IMR-90 (cell line): ENCODE measurements around the gene ZNF284. TPM values are rescaled to one million over a fixed set of nuclear protein-coding genes. Genes with fewer than 3 reads are reported as not detected.

Experiments
- ATAC-seq: fragments of 200-7000 bp; cut with Tn5 transposase; 2 replicates; pipeline ENCODE4 v1.9.1; 2020; ENCODE audit warnings: low read depth, mild to moderate bottlenecking, moderate library complexity
- BruUV-seq: library from RNA; stranded (reverse); fragments of 400-500 nt; replicated peaks from 2 replicates; lab custom pipeline; 2021; lab: Mats Ljungman, UMichigan
- CTCF ChIA-PET: fragments of 300-600 bp; formaldehyde crosslinking; extraction: SDS; loops from one replicate; lab custom pipeline; 2021; ENCODE audit warnings: antibody characterized with exemption; lab: Yijun Ruan, JAX
- POLR2A ChIA-PET: fragments of 300-600 bp; sonication (Branson Sonifier 250); formaldehyde crosslinking; loops from one replicate; lab custom pipeline; 2022; ENCODE audit warnings: antibody characterized with exemption; ENCODE audit not compliant: unreplicated experiment; lab: Charles Lee
- DNase-seq: peaks from one replicate; pipeline ENCODE4 v3.0.0; 2013
- H2AFZ ChIP-seq: replicated peaks from 2 replicates; pipeline ENCODE3; 2013; ENCODE audit warnings: low read length, mild to moderate bottlenecking; ENCODE audit not compliant: poor library complexity
- H2AK5ac ChIP-seq: 2 replicates; pipeline ENCODE4 v1.6.1; 2013; ENCODE audit warnings: low read depth, low read length, inconsistent platforms
- H2AK9ac ChIP-seq: replicated peaks from 2 replicates; pipeline ENCODE3; 2013; ENCODE audit warnings: mild to moderate bottlenecking, low read depth, low read length, moderate library complexity; ENCODE audit not compliant: poor library complexity
- H2BK120ac ChIP-seq: 2 replicates; pipeline ENCODE4 v1.6.1; 2013; ENCODE audit warnings: low read depth, low read length, inconsistent platforms
- H2BK15ac ChIP-seq: 3 replicates; pipeline ENCODE4 v1.6.1; 2013; ENCODE audit warnings: low read depth, low read length, inconsistent platforms
- H2BK20ac ChIP-seq: 2 replicates; pipeline ENCODE4 v1.6.1; 2013; ENCODE audit warnings: low read depth, mild to moderate bottlenecking, inconsistent platforms, low read length, moderate library complexity
- H2BK5ac ChIP-seq: 2 replicates; pipeline ENCODE4 v1.6.1; 2013; ENCODE audit warnings: mild to moderate bottlenecking, low read depth, low read length, inconsistent platforms; ENCODE audit not compliant: poor library complexity, severe bottlenecking
- H3K14ac ChIP-seq: replicated peaks from 2 replicates; pipeline ENCODE4 v1.6.1; 2013; ENCODE audit warnings: low read depth, low read length, inconsistent platforms
- H3K18ac ChIP-seq: 2 replicates; pipeline ENCODE4 v1.6.1; 2013; ENCODE audit warnings: low read depth, low read length, control low read depth
- H3K23ac ChIP-seq: 2 replicates; pipeline ENCODE4 v1.6.1; 2013; ENCODE audit warnings: low read depth, low read length, inconsistent platforms
- H3K27ac ChIP-seq: 2 replicates; pipeline ENCODE4 v1.5.1; 2013; ENCODE audit warnings: mild to moderate bottlenecking, control low read depth, low read length; ENCODE audit not compliant: insufficient read depth
- H3K27me3 ChIP-seq: 2 replicates; pipeline ENCODE4 v1.6.1; 2013; ENCODE audit warnings: low read length; ENCODE audit not compliant: control insufficient read depth, insufficient read depth
- H3K36me3 ChIP-seq: 2 replicates; pipeline ENCODE4 v1.6.1; 2013; ENCODE audit warnings: low read length, mixed read lengths; ENCODE audit not compliant: control insufficient read depth, insufficient read depth
- H3K4ac ChIP-seq: 2 replicates; pipeline ENCODE4 v1.6.1; 2013; ENCODE audit warnings: low read depth, low read length, inconsistent platforms
- H3K4me1 ChIP-seq: 2 replicates; pipeline ENCODE4 v1.6.1; 2013; ENCODE audit warnings: low read length, mixed read lengths; ENCODE audit not compliant: control insufficient read depth, insufficient read depth
- H3K4me2 ChIP-seq: 2 replicates; pipeline ENCODE4 v1.6.1; 2013; ENCODE audit warnings: low read depth, mild to moderate bottlenecking, control low read depth, low read length, moderate library complexity
- H3K4me3 ChIP-seq: 2 replicates; pipeline ENCODE4 v1.5.1; 2013; ENCODE audit warnings: low read depth, mild to moderate bottlenecking, control low read depth, low read length, moderate library complexity; ENCODE audit not compliant: insufficient read depth
- H3K56ac ChIP-seq: 2 replicates; pipeline ENCODE4 v1.6.1; 2013; ENCODE audit warnings: low read length, inconsistent platforms; ENCODE audit not compliant: insufficient read depth; ENCODE audit errors: extremely low read depth
- H3K79me1 ChIP-seq, 2 experiments: 2 replicates each; pipeline ENCODE4 v1.6.1; 2013; ENCODE audit warnings: low read length in 2 of 2, inconsistent platforms in 1 of 2, low read depth in 1 of 2
- H3K9ac ChIP-seq: 2 replicates; pipeline ENCODE4 v1.6.1; 2013; ENCODE audit warnings: low read depth, low read length, control low read depth
- H3K9me1 ChIP-seq: 2 replicates; pipeline ENCODE4 v1.6.1; 2013; ENCODE audit warnings: low read length, inconsistent platforms; ENCODE audit not compliant: insufficient read depth
- H3K9me3 ChIP-seq: 2 replicates; pipeline ENCODE4 v1.6.1; 2013; ENCODE audit warnings: low read length; ENCODE audit not compliant: control insufficient read depth, insufficient read depth
- H4K20me1 ChIP-seq: 2 replicates; pipeline ENCODE4 v1.6.1; 2013; ENCODE audit warnings: low read length, inconsistent platforms; ENCODE audit not compliant: insufficient read depth
- H4K5ac ChIP-seq: 2 replicates; pipeline ENCODE4 v1.6.1; 2013; ENCODE audit warnings: mild to moderate bottlenecking, low read depth, low read length, control low read depth
- H4K8ac ChIP-seq, 2 experiments: 2 replicates each; pipeline ENCODE4 v1.6.1; 2013; ENCODE audit warnings: low read depth in 2 of 2, low read length in 2 of 2, control low read depth in 1 of 2, inconsistent platforms in 1 of 2
- H4K91ac ChIP-seq: 2 replicates; pipeline ENCODE4 v1.6.1; 2013; ENCODE audit warnings: low read depth, low read length, inconsistent platforms; ENCODE audit not compliant: insufficient read depth
- RAD21 ChIP-seq: IDR thresholded peaks from 2 replicates; pipeline ENCODE4 v1.6.1; 2012; ENCODE audit warnings: low read length, improper control_type of control experiment
- SMC3 ChIP-seq: fragments of 150-350 bp; IDR thresholded peaks from 2 replicates; pipeline ENCODE4 v1.6.1; 2016; ENCODE audit warnings: low read depth, mild to moderate bottlenecking, antibody characterized with exemption, low read length, moderate library complexity
- WGBS, 2 experiments: methylation state at CpG; one replicate each; pipeline versions ENCODE4 v1.1.5 to v1.1.7; 2013; ENCODE audit warnings: missing lambda C conversion rate in 2 of 2; ENCODE audit not compliant: insufficient read length in 1 of 2; ENCODE audit errors: extremely low coverage in 2 of 2; 5-methylcytosine and 5-hydroxymethylcytosine counted together
- dilution Hi-C: fragments of 300-500 bp; cut with HindIII; formaldehyde crosslinking; loops from one replicate; pipeline ENCODE4 v1.14.3; 2018; ENCODE audit warnings: low sequenced_read_pairs; ENCODE audit not compliant: unreplicated experiment
- in situ Hi-C: fragments of 300-500 bp; cut with MboI; formaldehyde crosslinking; loops from 3 replicates; pipeline ENCODE4 v1.14.3; 2019; ENCODE audit warnings: low sequenced_read_pairs, inconsistent platforms, mixed read lengths
- intact Hi-C: fragments of 100-400 bp; cut with micrococcal nuclease; formaldehyde crosslinking; loops from 2 replicates; pipeline ENCODE4 v1.10.0; 2022
- polyA plus RNA-seq, 3 experiments: library from polyadenylated mRNA; depleted of rRNA; stranded (reverse); fragments of >200 nt; gene quantifications; 2 replicates each; pipeline ENCODE4 v1.2.3, GENCODE V29; 2012; ENCODE audit warnings: low replicate concordance in 1 of 3
- total RNA-seq: library from RNA; depleted of rRNA; stranded (reverse); fragments of >200 nt; gene quantifications from 2 replicates; pipeline ENCODE4 v1.2.3, GENCODE V29; 2012
- TF ChIP-seq, protein P1 (sequence below): conservative IDR thresholded peaks from 2 replicates; pipeline ENCODE4 v1.5.1; 2012; ENCODE audit warnings: mild to moderate bottlenecking, low read depth, low read length, improper control_type of control experiment

Gene ZNF284
- total and polyA plus RNA-seq, 2 of the 4 experiments (the other 2 are of a cell fraction) = 1.2 to 4.1 TPM

DNA sequence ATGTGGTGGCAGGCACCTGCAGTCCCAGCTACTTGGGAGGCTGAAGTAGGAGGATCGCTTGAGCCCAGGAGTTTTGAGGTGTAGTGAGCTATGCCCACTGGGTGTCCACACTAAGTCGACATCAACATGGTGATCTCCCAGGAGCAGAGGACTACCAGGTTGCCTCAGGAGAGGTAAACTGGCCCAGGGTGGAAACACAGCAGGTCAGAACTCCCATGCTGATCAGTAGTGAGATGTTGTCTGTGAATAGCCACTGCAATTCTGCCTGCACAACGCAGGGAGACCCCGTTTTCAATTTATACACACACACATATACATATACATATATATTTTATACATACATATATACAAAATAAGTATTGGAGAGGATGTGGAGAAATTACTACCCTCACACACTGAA lies 20.1 kb downstream of the ZNF284 start:
- intact Hi-C loops (loop anchor here (10.0 kb wide), 1 partner anchor 157 kb away; the partner anchor contains the start of gene ZNF45), dilution Hi-C loops (no loop called here), in situ Hi-C loops (no loop called here)
- no TSS peak for BruUV-seq
- Histone ChIP-seq H3K9me3 (no peaks in the 10 kb centered on the region), H3K4me1 (no peaks in the 10 kb centered on the region), H3K4me3 (no peak overlapping the region), H2BK120ac (no peak overlapping the region), H4K5ac (no peak overlapping the region), H3K18ac (no peak overlapping the region), H2AK9ac (no peak overlapping the region), H2AFZ (no peak overlapping the region), H3K9me1 (no peaks in the 10 kb centered on the region), H2BK15ac (no peak overlapping the region), H3K56ac (no peak overlapping the region), H2AK5ac (no peak overlapping the region), H3K36me3 (peaks cover 3% of the 10 kb centered on the region; the same call in 1 of the 2 replicates), H3K23ac (no peak overlapping the region), H2BK20ac (no peak overlapping the region), H3K14ac (no peak overlapping the region), H4K91ac (no peak overlapping the region), H4K20me1 (no peaks in the 10 kb centered on the region), H3K4ac (no peak overlapping the region), H3K27ac (no peak overlapping the region), H2BK5ac (no peak overlapping the region), H3K4me2 (no peak overlapping the region), H3K27me3 (no peaks in the 10 kb centered on the region), H3K9ac (no peak overlapping the region), H3K79me1 (peaks cover 14 to 21% of the 10 kb centered on the region in 2 experiments; a peak in 3 of 4 replicates), H4K8ac (no peak overlapping the region)
- DNase-seq = no peak
- WGBS, 2 experiments = no CpG with 5 or more reads among the region's 4 CpGs
- TF ChIP-seq RAD21 (no peak), SMC3 (no peak)
- TF ChIP-seq, protein P1, sequence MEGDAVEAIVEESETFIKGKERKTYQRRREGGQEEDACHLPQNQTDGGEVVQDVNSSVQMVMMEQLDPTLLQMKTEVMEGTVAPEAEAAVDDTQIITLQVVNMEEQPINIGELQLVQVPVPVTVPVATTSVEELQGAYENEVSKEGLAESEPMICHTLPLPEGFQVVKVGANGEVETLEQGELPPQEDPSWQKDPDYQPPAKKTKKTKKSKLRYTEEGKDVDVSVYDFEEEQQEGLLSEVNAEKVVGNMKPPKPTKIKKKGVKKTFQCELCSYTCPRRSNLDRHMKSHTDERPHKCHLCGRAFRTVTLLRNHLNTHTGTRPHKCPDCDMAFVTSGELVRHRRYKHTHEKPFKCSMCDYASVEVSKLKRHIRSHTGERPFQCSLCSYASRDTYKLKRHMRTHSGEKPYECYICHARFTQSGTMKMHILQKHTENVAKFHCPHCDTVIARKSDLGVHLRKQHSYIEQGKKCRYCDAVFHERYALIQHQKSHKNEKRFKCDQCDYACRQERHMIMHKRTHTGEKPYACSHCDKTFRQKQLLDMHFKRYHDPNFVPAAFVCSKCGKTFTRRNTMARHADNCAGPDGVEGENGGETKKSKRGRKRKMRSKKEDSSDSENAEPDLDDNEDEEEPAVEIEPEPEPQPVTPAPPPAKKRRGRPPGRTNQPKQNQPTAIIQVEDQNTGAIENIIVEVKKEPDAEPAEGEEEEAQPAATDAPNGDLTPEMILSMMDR = no peak
- ChIA-PET CTCF (interaction anchor here (1.0 kb wide), 1 partner anchor 18 kb away, joined by 3 read pairs; no protein-coding TSS in a partner anchor), POLR2A (no interaction called here)
- no peak for ATAC-seq
